Mammary epithelial cell (primary cell): ENCODE data around the gene TAS1R1.

Experiments
- CTCF ChIP-seq, 2 donors: IDR thresholded peaks in 1 of 2; conservative IDR thresholded peaks in 1 of 2; 2 replicates each; pipeline ENCODE4 v1.5.1; 2011 to 2012; ENCODE audit warnings: inconsistent platforms in 2 of 2, low read length in 2 of 2, mild to moderate bottlenecking in 2 of 2, control low read depth in 1 of 2, low read depth in 1 of 2; ENCODE audit not compliant: insufficient read depth in 1 of 2; ENCODE audit errors: extremely low read depth in 1 of 2
- EZH2 ChIP-seq: IDR thresholded peaks from 2 replicates; pipeline ENCODE4 v1.6.1; 2012; ENCODE audit warnings: low read length, inconsistent platforms, borderline replicate concordance

GRCh38 chr1:6515771-6516170 is 39.3 kb upstream of the TAS1R1 start:
- no peak for TF ChIP-seq CTCF (conservative IDR thresholded peaks at IDR 0.05 in 1 of 2, IDR thresholded peaks at IDR 0.05 in 1 of 2; ENCODE audit: extremely low read depth in 1 of 2, insufficient read depth in 1 of 2, low read depth in 1 of 2, low read length in 2 of 2)
- no peak for TF ChIP-seq EZH2
